SU-DHL-6 (cell line): ENCODE data around the gene ARHGAP27.

Experiments
- H2AFZ ChIP-seq: fragments of 200-600 bp; sonication (generic); 2 replicates; pipeline ENCODE4 v1.6.1; 2014; ENCODE audit warnings: low read depth, mild to moderate bottlenecking, moderate library complexity, mixed read lengths, antibody characterized with exemption, low read length; ENCODE audit not compliant: severe bottlenecking
- H3F3A ChIP-seq: fragments of 200-600 bp; shearing (Covaris generic); 2 replicates; pipeline ENCODE4 v1.6.0; 2016; ENCODE audit warnings: antibody characterized with exemption, mild to moderate bottlenecking; ENCODE audit not compliant: insufficient read depth
- H3K27ac ChIP-seq: fragments of 200-600 bp; sonication (generic); 2 replicates; pipeline ENCODE4 v1.5.1; 2016; ENCODE audit warnings: low read depth, mild to moderate bottlenecking, low read length, moderate library complexity, mixed read lengths
- H3K27me3 ChIP-seq: fragments of 200-600 bp; sonication (generic), shearing (Covaris generic); 2 replicates; pipeline ENCODE4 v1.6.0; 2014; ENCODE audit warnings: mild to moderate bottlenecking, low read length
- H3K36me3 ChIP-seq: fragments of 200-600 bp; sonication (generic); 2 replicates; pipeline ENCODE4 v1.6.1; 2014; ENCODE audit warnings: mild to moderate bottlenecking, low read length, mixed read lengths
- H3K4me2 ChIP-seq: fragments of 300-600, 200-600 bp; shearing (Covaris generic), sonication (generic); 2 replicates; pipeline ENCODE4 v1.6.0; 2014; ENCODE audit warnings: low read length, low read depth, mild to moderate bottlenecking; ENCODE audit not compliant: poor library complexity, severe bottlenecking
- H3K4me3 ChIP-seq: fragments of 200-600 bp; sonication (generic); 2 replicates; pipeline ENCODE4 v1.5.1; 2014; ENCODE audit warnings: antibody characterized with exemption, low read length, mild to moderate bottlenecking, mixed read lengths; ENCODE audit not compliant: insufficient read depth, poor library complexity, severe bottlenecking
- H3K79me2 ChIP-seq: fragments of 200-600 bp; sonication (generic); 2 replicates; pipeline ENCODE4 v1.6.1; 2014; ENCODE audit warnings: mild to moderate bottlenecking, low read length, moderate library complexity; ENCODE audit not compliant: insufficient read depth
- H3K9ac ChIP-seq: fragments of 200-600 bp; sonication (generic); 2 replicates; pipeline ENCODE4 v1.7.0; 2014; ENCODE audit warnings: mild to moderate bottlenecking, low read length
- H3K9me2 ChIP-seq: fragments of 200-600 bp; sonication (generic); replicated peaks from 2 replicates; pipeline ENCODE4 v1.6.1; 2014; ENCODE audit warnings: low read length; ENCODE audit not compliant: insufficient read depth
- H3K9me3 ChIP-seq: fragments of 200-600 bp; sonication (generic); 2 replicates; pipeline ENCODE4 v1.6.1; 2014; ENCODE audit warnings: low read length, mixed read lengths; ENCODE audit not compliant: insufficient read depth
- H4K20me1 ChIP-seq: fragments of 200-600 bp; sonication (generic); 2 replicates; pipeline ENCODE4 v1.6.1; 2014; ENCODE audit warnings: low read depth, mild to moderate bottlenecking, antibody characterized with exemption, low read length, moderate library complexity, mixed read lengths
- CTCF ChIP-seq: fragments of 200-600 bp; sonication (generic); IDR thresholded peaks from one replicate; pipeline ENCODE4 v1.5.1; 2017; ENCODE audit warnings: antibody characterized with exemption, mild to moderate bottlenecking, low read length, moderate library complexity; ENCODE audit not compliant: insufficient read depth, poor library complexity, severe bottlenecking
- EZH2phosphoT487 ChIP-seq: fragments of 200-600 bp; sonication (generic), shearing (Covaris generic); conservative IDR thresholded peaks from 2 replicates; pipeline ENCODE4 v1.6.1; 2018; ENCODE audit warnings: mild to moderate bottlenecking, antibody characterized with exemption, low read length, moderate library complexity, mixed read lengths

Gene ARHGAP27

GRCh38 chr17:45408611-45409421, 23.9 kb downstream of the ARHGAP27 start:
- H3K27ac ChIP-seq, result no peak overlapping the region
- peak overlapping the region; percentile 85 for H3K4me2 ChIP-seq

GRCh38 chr17:45406107-45406506, 26.6 kb downstream of the ARHGAP27 start:
- Histone ChIP-seq H3F3A (peaks cover 5% of the 10 kb centered on the region), H3K9me3 (no peaks in the 10 kb centered on the region), H3K79me2 (peaks cover 12% of the 10 kb centered on the region), H3K9ac (no peak overlapping the region), H3K27me3 (no peaks in the 10 kb centered on the region), H4K20me1 (no peaks in the 10 kb centered on the region), H3K4me3 (no peak overlapping the region), H3K4me2 (no peak overlapping the region), H3K9me2 (no peaks in the 10 kb centered on the region), H3K27ac (no peak overlapping the region), H3K36me3 (no peaks in the 10 kb centered on the region), H2AFZ (no peak overlapping the region)
- no peak for TF ChIP-seq CTCF
- TF ChIP-seq EZH2phosphoT487, result no peak

More at GRCh38 chr17:45408611-45409421, 23.9 kb downstream of the ARHGAP27 start:
- Histone ChIP-seq H3K9me3 (no peaks in the 10 kb centered on the region), H3K4me3 (peak overlapping the region; percentile 69), H3K9me2 (no peaks in the 10 kb centered on the region), H2AFZ (no peak overlapping the region), H3K79me2 (peaks cover 12% of the 10 kb centered on the region), H3K27me3 (no peaks in the 10 kb centered on the region), H3K36me3 (no peaks in the 10 kb centered on the region), H4K20me1 (no peaks in the 10 kb centered on the region), H3F3A (peaks cover 5% of the 10 kb centered on the region), H3K9ac (peak overlapping the region; percentile 80)
- TF ChIP-seq CTCF, result no peak
- TF ChIP-seq EZH2phosphoT487, result no peak

- peaks cover 12% of the 10 kb centered on the region for H3K79me2 ChIP-seq
- H3K36me3 ChIP-seq, result no peaks in the 10 kb centered on the region
- H2AFZ ChIP-seq, result no peak overlapping the region
- TF ChIP-seq CTCF, result no peak
- no peak for TF ChIP-seq EZH2phosphoT487
- H3K4me3 ChIP-seq, result no peak overlapping the region
- no peaks in the 10 kb centered on the region for H3K9me2 ChIP-seq
- no peaks in the 10 kb centered on the region for H3K27me3 ChIP-seq
- H3K27ac ChIP-seq, result no peak overlapping the region
- H3F3A ChIP-seq, result peaks cover 5% of the 10 kb centered on the region
- H4K20me1 ChIP-seq, result no peaks in the 10 kb centered on the region
- no peaks in the 10 kb centered on the region for H3K9me3 ChIP-seq
- H3K9ac ChIP-seq, result no peak overlapping the region
- no peak overlapping the region for H3K4me2 ChIP-seq
These were observed 27.2 kb downstream of the ARHGAP27 start for GRCh38 chr17:45405250-45406086.
